ENCODE data around the gene EPHB1. TPM values are rescaled to one million over a fixed set of nuclear protein-coding genes. Genes with fewer than 3 reads are reported as not detected.
A peak's percentile ranks its signal among the peaks of the same experiment; 100 is the strongest.

EPHB1 gene
- total RNA-seq, 4 donors from 2014 or later: 0.82 to 2.2 (median 1.2) TPM

DNA sequence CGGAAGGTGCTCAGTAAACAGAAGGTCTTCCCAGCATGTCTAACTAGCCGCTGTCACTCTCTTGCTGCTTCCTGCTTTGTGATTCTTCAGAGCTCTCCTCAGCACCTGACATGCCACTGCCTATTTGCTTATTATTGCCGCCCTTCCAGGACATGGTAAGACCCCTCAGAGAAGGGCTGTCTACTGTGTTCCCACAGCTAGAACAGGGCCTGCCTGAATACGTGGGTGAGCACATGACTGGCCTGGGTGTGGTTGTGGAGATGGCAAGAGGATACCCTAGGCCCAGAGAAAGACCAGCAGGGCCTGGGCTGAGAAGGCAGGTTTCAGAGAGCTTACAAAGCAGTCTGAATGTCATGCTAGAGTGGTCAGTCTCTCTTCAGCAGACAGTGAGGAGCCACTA lies 2.4 kb upstream of the EPHB1 start:
- H3K9me3 ChIP-seq: no peaks in the 10 kb centered on the region
- DNase-seq: no peak
- WGBS, 2 donors (ENCODE audit: low coverage in 1 of 2): 82 to 90% methylated on average over 2 to 4 of the region's 4 CpGs
- no peak overlapping the region for H3K4me3 ChIP-seq
- no peak overlapping the region for H3K27ac ChIP-seq
- H3K27me3 ChIP-seq: peaks cover 26% of the 10 kb centered on the region
- TF ChIP-seq, protein P1, sequence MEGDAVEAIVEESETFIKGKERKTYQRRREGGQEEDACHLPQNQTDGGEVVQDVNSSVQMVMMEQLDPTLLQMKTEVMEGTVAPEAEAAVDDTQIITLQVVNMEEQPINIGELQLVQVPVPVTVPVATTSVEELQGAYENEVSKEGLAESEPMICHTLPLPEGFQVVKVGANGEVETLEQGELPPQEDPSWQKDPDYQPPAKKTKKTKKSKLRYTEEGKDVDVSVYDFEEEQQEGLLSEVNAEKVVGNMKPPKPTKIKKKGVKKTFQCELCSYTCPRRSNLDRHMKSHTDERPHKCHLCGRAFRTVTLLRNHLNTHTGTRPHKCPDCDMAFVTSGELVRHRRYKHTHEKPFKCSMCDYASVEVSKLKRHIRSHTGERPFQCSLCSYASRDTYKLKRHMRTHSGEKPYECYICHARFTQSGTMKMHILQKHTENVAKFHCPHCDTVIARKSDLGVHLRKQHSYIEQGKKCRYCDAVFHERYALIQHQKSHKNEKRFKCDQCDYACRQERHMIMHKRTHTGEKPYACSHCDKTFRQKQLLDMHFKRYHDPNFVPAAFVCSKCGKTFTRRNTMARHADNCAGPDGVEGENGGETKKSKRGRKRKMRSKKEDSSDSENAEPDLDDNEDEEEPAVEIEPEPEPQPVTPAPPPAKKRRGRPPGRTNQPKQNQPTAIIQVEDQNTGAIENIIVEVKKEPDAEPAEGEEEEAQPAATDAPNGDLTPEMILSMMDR (IDR thresholded peaks at IDR 0.05): no peak
- TF ChIP-seq POLR2AphosphoS5 (IDR thresholded peaks at IDR 0.05) (no peak), POLR2A (IDR thresholded peaks at IDR 0.05) (no peak), EP300 (IDR thresholded peaks at IDR 0.05; ENCODE audit: low read depth) (no peak)
- in situ Hi-C loops (cut with MboI; ENCODE audit: low pct_ligation_motif_present in 1 of 4, low pct_unique_long_range_greater_than_20kb in 1 of 4, low sequenced_read_pairs in 3 of 4) (loop anchor here (25.0 kb wide), 3 partner anchors 695 to 1095 kb away; no protein-coding TSS in a partner anchor), intact Hi-C loops (cut with DNase I; ENCODE audit: low total_unique reads) (loop anchor here (10.0 kb wide), 2 partner anchors 712 to 1102 kb away; no protein-coding TSS in a partner anchor)
- no peaks in the 10 kb centered on the region for H3K36me3 ChIP-seq
- peaks cover 0 to 18% (median 13%) of the 10 kb centered on the region in 4 donors for H3K4me1 ChIP-seq

DNA sequence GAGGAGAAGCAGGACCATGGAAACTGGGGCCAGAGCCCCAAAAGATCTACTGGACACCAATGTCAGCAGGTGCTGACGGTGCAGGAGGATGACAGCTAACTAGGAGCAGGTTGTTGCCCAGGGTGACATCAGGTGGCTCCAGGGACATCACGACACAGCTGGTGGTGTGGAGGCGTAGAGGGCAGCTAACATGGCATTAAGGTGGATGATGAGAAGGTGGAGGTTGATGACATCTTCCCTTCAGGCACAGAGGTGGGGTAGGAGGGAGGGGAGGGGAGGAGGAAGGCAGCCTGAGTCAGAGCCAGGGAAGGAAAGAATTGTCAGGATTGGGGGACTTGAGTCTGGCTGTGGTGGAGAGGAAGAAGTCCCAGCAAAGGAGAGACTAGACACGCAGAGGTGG lies 1.5 kb upstream of the EPHB1 start:
- in situ Hi-C loops (cut with MboI; ENCODE audit: low pct_ligation_motif_present in 1 of 4, low pct_unique_long_range_greater_than_20kb in 1 of 4, low sequenced_read_pairs in 3 of 4) (loop anchor here (25.0 kb wide), 3 partner anchors 694 to 1094 kb away; no protein-coding TSS in a partner anchor), intact Hi-C loops (cut with DNase I; ENCODE audit: low total_unique reads) (loop anchor here (10.0 kb wide), 2 partner anchors 711 to 1101 kb away; no protein-coding TSS in a partner anchor)
- peaks cover 0 to 18% (median 13%) of the 10 kb centered on the region in 4 donors for H3K4me1 ChIP-seq
- peaks cover 32% of the 10 kb centered on the region for H3K27me3 ChIP-seq
- 83 to 95% methylated on average over 4 of the region's 4 CpGs for WGBS, 2 donors (ENCODE audit: low coverage in 1 of 2)
- no peak overlapping the region for H3K4me3 ChIP-seq
- TF ChIP-seq EP300 (IDR thresholded peaks at IDR 0.05; ENCODE audit: low read depth) (no peak), POLR2AphosphoS5 (IDR thresholded peaks at IDR 0.05) (no peak), POLR2A (IDR thresholded peaks at IDR 0.05) (no peak)
- H3K9me3 ChIP-seq: no peaks in the 10 kb centered on the region
- DNase-seq: no peak
- H3K27ac ChIP-seq: no peak overlapping the region
- no peaks in the 10 kb centered on the region for H3K36me3 ChIP-seq

DNA sequence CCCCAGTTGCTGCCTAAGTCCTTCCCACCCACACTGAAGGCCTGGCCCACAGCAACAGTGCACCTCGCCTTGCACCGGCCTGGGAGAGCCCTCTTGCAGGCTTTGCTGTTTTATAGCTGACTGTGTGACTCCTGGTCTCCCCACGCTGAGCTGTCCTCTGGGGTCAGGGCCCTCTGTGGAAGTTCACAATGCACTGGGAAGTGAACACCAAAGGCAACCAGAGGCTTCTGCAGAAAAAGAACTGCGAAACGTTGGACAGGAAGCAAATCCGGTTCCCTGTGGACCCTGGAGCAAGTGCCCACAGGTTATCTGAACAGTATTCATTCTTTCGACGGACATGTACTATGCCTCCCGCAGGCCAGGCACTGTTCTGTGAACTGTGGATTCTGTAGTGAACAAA lies 737 bp upstream of the EPHB1 start:
- intact Hi-C loops (cut with DNase I; ENCODE audit: low total_unique reads): loop anchor here (10.0 kb wide), 2 partner anchors 710 to 1100 kb away; no protein-coding TSS in a partner anchor
- 68% methylated on average over 9 of the region's 9 CpGs; no CpG with 5 or more reads in 1 of the 2 donors for WGBS, 2 donors (ENCODE audit: low coverage in 1 of 2)
- Histone ChIP-seq H3K4me3 (no peak overlapping the region), H3K27ac (no peak overlapping the region), H3K27me3 (peaks cover 32% of the 10 kb centered on the region), H3K9me3 (no peaks in the 10 kb centered on the region), H3K36me3 (no peaks in the 10 kb centered on the region), H3K4me1 (peaks cover 0 to 18% (median 13%) of the 10 kb centered on the region in 4 donors)
- TF ChIP-seq POLR2A (IDR thresholded peaks at IDR 0.05): no peak
- in situ Hi-C loops (cut with MboI; ENCODE audit: low pct_ligation_motif_present in 1 of 4, low pct_unique_long_range_greater_than_20kb in 1 of 4, low sequenced_read_pairs in 3 of 4): loop anchor here (25.0 kb wide), 3 partner anchors 693 to 1093 kb away; no protein-coding TSS in a partner anchor
- no peak for DNase-seq

DNA sequence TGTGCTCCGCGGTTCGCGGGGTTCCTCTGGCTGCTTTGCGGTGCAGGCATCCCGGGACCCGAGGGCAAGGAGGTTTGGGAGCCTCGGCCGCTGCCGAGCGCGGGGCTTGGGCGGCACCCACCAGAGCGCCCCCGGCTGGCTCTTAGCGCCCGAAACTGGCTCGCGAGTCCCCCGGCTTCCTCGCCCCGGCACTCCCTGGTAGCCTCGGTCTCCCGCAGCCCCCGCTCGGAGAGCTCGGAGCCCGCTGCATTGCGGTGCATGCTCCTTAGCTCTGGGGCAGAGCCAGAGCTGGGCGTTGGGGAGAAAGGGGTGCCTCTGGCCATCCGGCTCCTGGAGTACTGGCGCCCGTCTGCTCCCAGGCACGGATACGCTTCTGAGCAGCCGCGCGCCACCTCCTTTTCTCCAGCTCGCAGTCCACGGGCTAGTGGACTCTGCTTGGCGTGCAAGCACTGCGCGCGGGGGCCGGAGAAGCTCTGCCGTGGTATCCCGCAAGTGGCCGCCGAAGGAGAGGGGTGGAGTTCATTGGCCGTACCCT lies 753 bp downstream of the EPHB1 start:
- H3K27ac ChIP-seq: peak overlapping the region in 2 of 4 donors; percentile 28 to 75
- H3K4me1 ChIP-seq: peaks cover 0 to 18% (median 13%) of the 10 kb centered on the region in 4 donors
- H3K27me3 ChIP-seq: peaks cover 32% of the 10 kb centered on the region
- no peaks in the 10 kb centered on the region for H3K36me3 ChIP-seq
- intact Hi-C loops (cut with DNase I; ENCODE audit: low total_unique reads): loop anchor here (10.0 kb wide), 2 partner anchors 709 to 1099 kb away; no protein-coding TSS in a partner anchor
- 2% methylated on average over 40 of the region's 50 CpGs; no CpG with 5 or more reads in 1 of the 2 donors for WGBS, 2 donors (ENCODE audit: low coverage in 1 of 2)
- in situ Hi-C loops (cut with MboI; ENCODE audit: low pct_ligation_motif_present in 1 of 4, low pct_unique_long_range_greater_than_20kb in 1 of 4, low sequenced_read_pairs in 3 of 4): loop anchor here (25.0 kb wide), 3 partner anchors 691 to 1091 kb away; no protein-coding TSS in a partner anchor
- H3K9me3 ChIP-seq: no peaks in the 10 kb centered on the region
- no peak for TF ChIP-seq EP300 (IDR thresholded peaks at IDR 0.05; ENCODE audit: low read depth)
- TF ChIP-seq POLR2AphosphoS5 (IDR thresholded peaks at IDR 0.05): no peak
- TF ChIP-seq, protein P1 (IDR thresholded peaks at IDR 0.05): no peak
- TF ChIP-seq POLR2A (IDR thresholded peaks at IDR 0.05): no peak
- H3K4me3 ChIP-seq: peak overlapping the region; percentile 17 to 54 (median 26)
- no peak for DNase-seq

Measured in transverse colon (tissue), 4 donors.